Liver (tissue), 9 donors: ENCODE data around the gene ASB12. TPM values are rescaled to one million over a fixed set of nuclear protein-coding genes. Genes with fewer than 3 reads are reported as not detected.

Experiments used
- DNase-seq: peaks from one replicate; pipeline ENCODE4 v3.0.0-alpha.2; 2017; ENCODE audit warnings: low spot score
- H3K27ac ChIP-seq, 2 donors: one replicate each; pipeline ENCODE4 v1.7.0; 2013; ENCODE audit warnings: inconsistent platforms in 2 of 2, low read length in 2 of 2, control low read depth in 1 of 2, low read depth in 1 of 2, mild to moderate bottlenecking in 1 of 2
- H3K27me3 ChIP-seq, 4 donors: one replicate each; pipeline versions ENCODE4 v1.6.1 to v1.7.0; 2013; ENCODE audit warnings: low read length in 3 of 4, inconsistent platforms in 1 of 4, mild to moderate bottlenecking in 1 of 4, moderate library complexity in 1 of 4; ENCODE audit not compliant: control insufficient read depth in 4 of 4, insufficient read depth in 4 of 4
- H3K36me3 ChIP-seq, 4 donors: one replicate each; pipeline versions ENCODE4 v1.6.1 to v1.7.0; 2013; ENCODE audit warnings: low read length in 3 of 4, mild to moderate bottlenecking in 3 of 4, low read depth in 1 of 4, moderate library complexity in 1 of 4; ENCODE audit not compliant: control insufficient read depth in 4 of 4, insufficient read depth in 3 of 4
- H3K4me1 ChIP-seq, 4 donors: one replicate each; pipeline versions ENCODE4 v1.6.1 to v1.7.0; 2013; ENCODE audit warnings: low read length in 3 of 4, mild to moderate bottlenecking in 3 of 4, moderate library complexity in 1 of 4; ENCODE audit not compliant: control insufficient read depth in 4 of 4, insufficient read depth in 4 of 4
- H3K4me3 ChIP-seq, 3 donors: one replicate each; pipeline versions ENCODE4 v1.6.1 to v1.7.0; 2013; ENCODE audit warnings: low read length in 3 of 3, control low read depth in 1 of 3, low read depth in 1 of 3, mild to moderate bottlenecking in 1 of 3
- H3K9ac ChIP-seq, 2 donors: one replicate each; pipeline ENCODE4 v1.7.0; 2013; ENCODE audit warnings: low read length in 2 of 2, mild to moderate bottlenecking in 2 of 2, moderate library complexity in 2 of 2, control low read depth in 1 of 2, low read depth in 1 of 2
- H3K9me3 ChIP-seq, 4 donors: one replicate each; pipeline versions ENCODE4 v1.6.1 to v1.7.0; 2013; ENCODE audit warnings: low read length in 3 of 4; ENCODE audit not compliant: control insufficient read depth in 4 of 4
- EGR1 ChIP-seq, 2 donors: IDR thresholded peaks; 2 replicates each; pipeline ENCODE4 v1.6.1; 2016 to 2018; ENCODE audit warnings: antibody characterized with exemption in 2 of 2, low read depth in 2 of 2
- FOXA1 ChIP-seq: IDR thresholded peaks from 2 replicates; pipeline ENCODE4 v1.6.1; 2016; ENCODE audit warnings: antibody characterized with exemption
- FOXA2 ChIP-seq: IDR thresholded peaks from 2 replicates; pipeline ENCODE4 v1.6.1; 2016; ENCODE audit warnings: antibody characterized with exemption
- GABPA ChIP-seq, 2 donors: IDR thresholded peaks in 1 of 2; conservative IDR thresholded peaks in 1 of 2; 2 replicates each; pipeline ENCODE4 v1.6.1; 2016; ENCODE audit warnings: antibody characterized with exemption in 2 of 2, mild to moderate bottlenecking in 1 of 2, moderate library complexity in 1 of 2
- HNF4A ChIP-seq, 2 donors: conservative IDR thresholded peaks; 2 replicates each; pipeline ENCODE4 v1.6.1; 2016; ENCODE audit warnings: antibody characterized with exemption in 2 of 2, mild to moderate bottlenecking in 2 of 2
- HNF4G ChIP-seq: IDR thresholded peaks from 2 replicates; pipeline ENCODE4 v1.6.1; 2016; ENCODE audit warnings: antibody characterized with exemption
- JUND ChIP-seq, 2 donors: IDR thresholded peaks; 2 replicates each; pipeline ENCODE4 v1.6.1; 2016; ENCODE audit warnings: antibody characterized with exemption in 2 of 2
- NR2F2 ChIP-seq: IDR thresholded peaks from 2 replicates; pipeline ENCODE4 v1.6.1; 2016; ENCODE audit warnings: antibody characterized with exemption
- RAD21 ChIP-seq, 2 donors: IDR thresholded peaks; 2 replicates each; pipeline ENCODE4 v1.6.1; 2016; ENCODE audit warnings: antibody characterized with exemption in 2 of 2, mild to moderate bottlenecking in 2 of 2
- RXRA ChIP-seq, 2 donors: IDR thresholded peaks; 2 replicates each; pipeline ENCODE4 v1.6.1; 2017 to 2018; ENCODE audit warnings: antibody characterized with exemption in 2 of 2, mild to moderate bottlenecking in 1 of 2
- SP1 ChIP-seq: IDR thresholded peaks from 2 replicates; pipeline ENCODE4 v1.6.1; 2018; ENCODE audit warnings: antibody characterized with exemption, mild to moderate bottlenecking
- TAF1 ChIP-seq: conservative IDR thresholded peaks from 2 replicates; pipeline ENCODE4 v1.6.1; 2016; ENCODE audit warnings: antibody characterized with exemption, mild to moderate bottlenecking
- YY1 ChIP-seq: IDR thresholded peaks from 2 replicates; pipeline ENCODE4 v1.6.1; 2016; ENCODE audit warnings: antibody characterized with exemption, mild to moderate bottlenecking
- polyA plus RNA-seq, 2 donors: library from polyadenylated mRNA; stranded (reverse) in 1 of 2; unstranded in 1 of 2; fragments of 200-250 nt in 1 of 2; fragments of >200 nt in 1 of 2; fragmentation: Nextera tagmentation in 1 of 2; extraction: Ambion mirVana in 1 of 2; gene quantifications; one replicate each; pipeline versions ENCODE4 v1.2.1 to v1.2.3, GENCODE V29; 2013 to 2015
- total RNA-seq, 2 donors: library from RNA; depleted of rRNA; stranded (reverse); fragments of >200 nt; gene quantifications; one replicate each; pipeline ENCODE4 v1.2.3, GENCODE V29; 2014
- TF ChIP-seq, protein P1 (sequence below): IDR thresholded peaks from 2 replicates; pipeline ENCODE4 v1.6.1; 2016; ENCODE audit warnings: antibody characterized with exemption, mild to moderate bottlenecking
- TF ChIP-seq, protein P2 (sequence below): fragments of 150-350 bp; IDR thresholded peaks from 2 replicates; pipeline ENCODE4 v1.5.1; 2017; ENCODE audit warnings: improper control_type of control experiment, low read depth, low read length; ENCODE audit not compliant: missing input control
- TF ChIP-seq, protein P3 (sequence below): IDR thresholded peaks from 2 replicates; pipeline ENCODE4 v1.6.1; 2016; ENCODE audit warnings: antibody characterized with exemption
- TF ChIP-seq, protein P4 (sequence below): IDR thresholded peaks from 2 replicates; pipeline ENCODE4 v1.6.1; 2016; ENCODE audit warnings: antibody characterized with exemption
- TF ChIP-seq, protein P5 (sequence below): IDR thresholded peaks from 2 replicates; pipeline ENCODE4 v1.6.1; 2016; ENCODE audit warnings: antibody characterized with exemption
- donor health status: healthy.
- donor health status: healthy.
- donor health status: healthy.
- donor health status: healthy.
- donor health status: healthy.

The ASB12 gene
- total and polyA plus RNA-seq, 4 donors: 0.03 TPM; not detected in 3

DNA sequence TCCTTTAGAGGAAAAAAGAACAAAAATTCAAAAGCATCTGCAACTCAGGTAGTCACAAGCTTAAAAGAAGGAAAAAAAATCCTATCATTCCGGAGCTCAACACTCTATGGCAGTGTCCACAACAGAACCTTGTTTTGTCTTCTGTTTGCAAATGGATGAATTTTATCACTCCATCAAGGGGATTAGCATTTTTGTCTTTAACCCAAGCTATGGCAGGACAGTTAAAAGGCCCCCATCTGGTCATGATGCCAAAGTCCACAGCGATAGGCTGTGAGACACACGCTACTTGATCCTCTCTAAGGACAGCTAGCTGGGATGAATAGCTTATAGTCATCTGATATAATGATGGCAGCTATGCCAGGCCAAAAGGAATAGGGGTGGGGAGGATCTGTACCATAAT is 41.5 kb downstream of the ASB12 start (continued):
- TF ChIP-seq, protein P1, sequence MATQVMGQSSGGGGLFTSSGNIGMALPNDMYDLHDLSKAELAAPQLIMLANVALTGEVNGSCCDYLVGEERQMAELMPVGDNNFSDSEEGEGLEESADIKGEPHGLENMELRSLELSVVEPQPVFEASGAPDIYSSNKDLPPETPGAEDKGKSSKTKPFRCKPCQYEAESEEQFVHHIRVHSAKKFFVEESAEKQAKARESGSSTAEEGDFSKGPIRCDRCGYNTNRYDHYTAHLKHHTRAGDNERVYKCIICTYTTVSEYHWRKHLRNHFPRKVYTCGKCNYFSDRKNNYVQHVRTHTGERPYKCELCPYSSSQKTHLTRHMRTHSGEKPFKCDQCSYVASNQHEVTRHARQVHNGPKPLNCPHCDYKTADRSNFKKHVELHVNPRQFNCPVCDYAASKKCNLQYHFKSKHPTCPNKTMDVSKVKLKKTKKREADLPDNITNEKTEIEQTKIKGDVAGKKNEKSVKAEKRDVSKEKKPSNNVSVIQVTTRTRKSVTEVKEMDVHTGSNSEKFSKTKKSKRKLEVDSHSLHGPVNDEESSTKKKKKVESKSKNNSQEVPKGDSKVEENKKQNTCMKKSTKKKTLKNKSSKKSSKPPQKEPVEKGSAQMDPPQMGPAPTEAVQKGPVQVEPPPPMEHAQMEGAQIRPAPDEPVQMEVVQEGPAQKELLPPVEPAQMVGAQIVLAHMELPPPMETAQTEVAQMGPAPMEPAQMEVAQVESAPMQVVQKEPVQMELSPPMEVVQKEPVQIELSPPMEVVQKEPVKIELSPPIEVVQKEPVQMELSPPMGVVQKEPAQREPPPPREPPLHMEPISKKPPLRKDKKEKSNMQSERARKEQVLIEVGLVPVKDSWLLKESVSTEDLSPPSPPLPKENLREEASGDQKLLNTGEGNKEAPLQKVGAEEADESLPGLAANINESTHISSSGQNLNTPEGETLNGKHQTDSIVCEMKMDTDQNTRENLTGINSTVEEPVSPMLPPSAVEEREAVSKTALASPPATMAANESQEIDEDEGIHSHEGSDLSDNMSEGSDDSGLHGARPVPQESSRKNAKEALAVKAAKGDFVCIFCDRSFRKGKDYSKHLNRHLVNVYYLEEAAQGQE: no peak
- TF ChIP-seq YY1: no peak
- no peak for TF ChIP-seq RXRA (IDR thresholded peaks at IDR 0.05)

DNA sequence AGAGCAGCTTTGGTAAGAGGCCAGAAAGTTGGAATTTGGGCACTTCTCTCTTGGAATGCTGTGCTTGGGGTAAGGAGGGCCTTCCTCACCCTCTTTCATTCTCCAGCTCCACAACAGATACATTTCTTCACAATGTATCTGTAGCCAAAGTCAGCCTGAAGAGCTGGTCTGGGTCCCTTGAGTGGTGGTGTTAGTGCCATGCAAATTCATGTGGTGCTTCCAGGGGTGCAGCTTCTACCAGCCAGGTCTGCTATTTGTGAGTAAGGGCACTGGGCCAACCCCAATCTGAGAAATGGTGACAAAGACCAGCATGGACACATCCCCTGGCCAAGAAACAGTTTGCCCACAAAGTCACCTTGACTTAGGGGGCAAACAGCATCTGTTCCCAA is 42.7 kb downstream of the ASB12 start:
- DNase-seq: no peak
- TF ChIP-seq SP1 (no peak), HNF4A (conservative IDR thresholded peaks at IDR 0.05) (no peak), JUND (IDR thresholded peaks at IDR 0.05) (no peak), GABPA (IDR thresholded peaks at IDR 0.05 in 1 of 2, conservative IDR thresholded peaks at IDR 0.05 in 1 of 2) (no peak), YY1 (no peak), NR2F2 (no peak), RXRA (IDR thresholded peaks at IDR 0.05) (no peak), FOXA1 (no peak), FOXA2 (no peak), RAD21 (IDR thresholded peaks at IDR 0.05) (no peak), HNF4G (no peak), EGR1 (IDR thresholded peaks at IDR 0.05; ENCODE audit: low read depth in 2 of 2) (no peak), TAF1 (no peak)
- TF ChIP-seq, protein P2, sequence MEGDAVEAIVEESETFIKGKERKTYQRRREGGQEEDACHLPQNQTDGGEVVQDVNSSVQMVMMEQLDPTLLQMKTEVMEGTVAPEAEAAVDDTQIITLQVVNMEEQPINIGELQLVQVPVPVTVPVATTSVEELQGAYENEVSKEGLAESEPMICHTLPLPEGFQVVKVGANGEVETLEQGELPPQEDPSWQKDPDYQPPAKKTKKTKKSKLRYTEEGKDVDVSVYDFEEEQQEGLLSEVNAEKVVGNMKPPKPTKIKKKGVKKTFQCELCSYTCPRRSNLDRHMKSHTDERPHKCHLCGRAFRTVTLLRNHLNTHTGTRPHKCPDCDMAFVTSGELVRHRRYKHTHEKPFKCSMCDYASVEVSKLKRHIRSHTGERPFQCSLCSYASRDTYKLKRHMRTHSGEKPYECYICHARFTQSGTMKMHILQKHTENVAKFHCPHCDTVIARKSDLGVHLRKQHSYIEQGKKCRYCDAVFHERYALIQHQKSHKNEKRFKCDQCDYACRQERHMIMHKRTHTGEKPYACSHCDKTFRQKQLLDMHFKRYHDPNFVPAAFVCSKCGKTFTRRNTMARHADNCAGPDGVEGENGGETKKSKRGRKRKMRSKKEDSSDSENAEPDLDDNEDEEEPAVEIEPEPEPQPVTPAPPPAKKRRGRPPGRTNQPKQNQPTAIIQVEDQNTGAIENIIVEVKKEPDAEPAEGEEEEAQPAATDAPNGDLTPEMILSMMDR: no peak
- TF ChIP-seq, protein P1: no peak
- TF ChIP-seq, protein P3, sequence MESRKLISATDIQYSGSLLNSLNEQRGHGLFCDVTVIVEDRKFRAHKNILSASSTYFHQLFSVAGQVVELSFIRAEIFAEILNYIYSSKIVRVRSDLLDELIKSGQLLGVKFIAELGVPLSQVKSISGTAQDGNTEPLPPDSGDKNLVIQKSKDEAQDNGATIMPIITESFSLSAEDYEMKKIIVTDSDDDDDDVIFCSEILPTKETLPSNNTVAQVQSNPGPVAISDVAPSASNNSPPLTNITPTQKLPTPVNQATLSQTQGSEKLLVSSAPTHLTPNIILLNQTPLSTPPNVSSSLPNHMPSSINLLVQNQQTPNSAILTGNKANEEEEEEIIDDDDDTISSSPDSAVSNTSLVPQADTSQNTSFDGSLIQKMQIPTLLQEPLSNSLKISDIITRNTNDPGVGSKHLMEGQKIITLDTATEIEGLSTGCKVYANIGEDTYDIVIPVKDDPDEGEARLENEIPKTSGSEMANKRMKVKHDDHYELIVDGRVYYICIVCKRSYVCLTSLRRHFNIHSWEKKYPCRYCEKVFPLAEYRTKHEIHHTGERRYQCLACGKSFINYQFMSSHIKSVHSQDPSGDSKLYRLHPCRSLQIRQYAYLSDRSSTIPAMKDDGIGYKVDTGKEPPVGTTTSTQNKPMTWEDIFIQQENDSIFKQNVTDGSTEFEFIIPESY: no peak
- TF ChIP-seq, protein P4, sequence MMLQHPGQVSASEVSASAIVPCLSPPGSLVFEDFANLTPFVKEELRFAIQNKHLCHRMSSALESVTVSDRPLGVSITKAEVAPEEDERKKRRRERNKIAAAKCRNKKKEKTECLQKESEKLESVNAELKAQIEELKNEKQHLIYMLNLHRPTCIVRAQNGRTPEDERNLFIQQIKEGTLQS: no peak
- TF ChIP-seq, protein P5, sequence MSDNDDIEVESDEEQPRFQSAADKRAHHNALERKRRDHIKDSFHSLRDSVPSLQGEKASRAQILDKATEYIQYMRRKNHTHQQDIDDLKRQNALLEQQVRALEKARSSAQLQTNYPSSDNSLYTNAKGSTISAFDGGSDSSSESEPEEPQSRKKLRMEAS: no peak
- H3K9me3 ChIP-seq: no peaks in the 10 kb centered on the region
- H3K36me3 ChIP-seq: peaks cover 3 to 16% (median 10%) of the 10 kb centered on the region in 4 donors
- H3K4me1 ChIP-seq: no peaks in the 10 kb centered on the region
- no peak overlapping the region for H3K27ac ChIP-seq
- H3K9ac ChIP-seq: no peak overlapping the region
- H3K4me3 ChIP-seq: no peak overlapping the region
- H3K27me3 ChIP-seq: no peaks in the 10 kb centered on the region
